H1 (cell line): ENCODE results near the gene TGFBRAP1. TPM values are rescaled to one million over a fixed set of nuclear protein-coding genes. Genes with fewer than 3 reads are reported as not detected.
A peak's percentile ranks its signal among the peaks of the same experiment; 100 is the strongest.

ENCODE experiments used
- CTCF ChIA-PET: fragments of 300-600 bp; sonication (Branson Sonifier 250); formaldehyde crosslinking; loops from one replicate; lab custom pipeline; 2021; ENCODE audit not compliant: partially characterized antibody; lab: Charles Lee
- POLR2A ChIA-PET: fragments of 300-600 bp; sonication (Branson Sonifier 250); formaldehyde crosslinking; loops from one replicate; lab custom pipeline; 2021; ENCODE audit warnings: inconsistent platforms; ENCODE audit not compliant: partially characterized antibody; lab: Charles Lee
- DNase-seq, 2 experiments: peaks; one replicate each; pipeline versions ENCODE4 v3.0.0 to v3.0.0-alpha.2; 2010 to 2022; ENCODE audit warnings: low spot score in 2 of 2, low read depth in 1 of 2, mixed read lengths in 1 of 2
- FAIRE-seq: peaks from 2 replicates; lab custom pipeline; 2011; peaks lifted over from hg19 to GRCh38; lab: Jason Lieb, UNC
- H2AFZ ChIP-seq: 2 replicates; pipeline ENCODE4 v1.8.1; 2012; ENCODE audit warnings: low read length, inconsistent platforms
- H2AK5ac ChIP-seq: 2 replicates; pipeline ENCODE4 v1.6.1; 2013; ENCODE audit warnings: low read depth, low read length
- H2BK120ac ChIP-seq: replicated peaks from 2 replicates; pipeline ENCODE3; 2013; ENCODE audit warnings: low read depth, low read length, inconsistent platforms
- H2BK12ac ChIP-seq: 2 replicates; pipeline ENCODE4 v1.6.1; 2013; ENCODE audit warnings: low read depth, low read length
- H2BK15ac ChIP-seq: 2 replicates; pipeline ENCODE4 v1.6.1; 2013; ENCODE audit warnings: low read length
- H2BK20ac ChIP-seq: 2 replicates; pipeline ENCODE4 v1.6.1; 2013; ENCODE audit warnings: low read length
- H2BK5ac ChIP-seq: 2 replicates; pipeline ENCODE4 v1.6.1; 2013; ENCODE audit warnings: low read depth, low read length
- H3K14ac ChIP-seq: 2 replicates; pipeline ENCODE4 v1.6.1; 2013; ENCODE audit warnings: inconsistent platforms; ENCODE audit not compliant: insufficient read length
- H3K18ac ChIP-seq: 2 replicates; pipeline ENCODE4 v1.6.1; 2013; ENCODE audit warnings: low read length; ENCODE audit errors: extremely low read depth
- H3K23ac ChIP-seq: 2 replicates; pipeline ENCODE4 v1.6.1; 2013; ENCODE audit warnings: inconsistent platforms; ENCODE audit not compliant: insufficient read length
- H3K23me2 ChIP-seq: 2 replicates; pipeline ENCODE4 v1.6.1; 2013; ENCODE audit warnings: low read depth, low read length
- H3K27ac ChIP-seq: 2 replicates; pipeline ENCODE4 v1.6.1; 2011; ENCODE audit warnings: low read depth, low read length, inconsistent platforms
- H3K27me3 ChIP-seq, 4 experiments: replicated peaks in 1 of 4; 1 replicate in 1 of 4; 2 replicates in 3 of 4; pipeline versions ENCODE4 v1.6.1 to v1.8.1; 2011 to 2013; ENCODE audit warnings: low read length in 3 of 4, mild to moderate bottlenecking in 3 of 4, inconsistent platforms in 2 of 4, mixed read lengths in 2 of 4, moderate library complexity in 1 of 4; ENCODE audit not compliant: control insufficient read depth in 3 of 4, insufficient read depth in 3 of 4; ENCODE audit errors: extremely low read depth in 1 of 4
- H3K36me3 ChIP-seq, 4 experiments: 2 replicates each; pipeline versions ENCODE4 v1.6.1 to v1.8.1; 2011 to 2013; ENCODE audit warnings: mild to moderate bottlenecking in 4 of 4, low read length in 3 of 4, moderate library complexity in 2 of 4, control low read depth in 1 of 4, inconsistent platforms in 1 of 4; ENCODE audit not compliant: insufficient read depth in 4 of 4, control insufficient read depth in 2 of 4
- H3K4ac ChIP-seq: replicated peaks from 2 replicates; pipeline ENCODE3; 2013; ENCODE audit warnings: low read length, low read depth, mixed read lengths, inconsistent platforms; ENCODE audit not compliant: insufficient read length
- H3K4me1 ChIP-seq, 4 experiments: replicated peaks in 1 of 4; 1 replicate in 1 of 4; 2 replicates in 3 of 4; pipeline versions ENCODE4 v1.6.1 to v1.8.1; 2011 to 2013; ENCODE audit warnings: low read length in 3 of 4, inconsistent platforms in 2 of 4, mixed read lengths in 1 of 4; ENCODE audit not compliant: insufficient read depth in 4 of 4, control insufficient read depth in 3 of 4
- H3K4me2 ChIP-seq, 2 experiments: 2 replicates each; pipeline versions ENCODE4 v1.6.1 to v1.8.1; 2011 to 2013; ENCODE audit warnings: low read depth in 2 of 2, low read length in 2 of 2, control low read depth in 1 of 2, inconsistent platforms in 1 of 2, mild to moderate bottlenecking in 1 of 2; ENCODE audit not compliant: insufficient read depth in 1 of 2
- H3K4me3 ChIP-seq, 4 experiments: fragments of 200-600, 300-600 bp in 1 of 4; sonication (generic), shearing (Covaris generic), sonication (Bioruptor Twin) in 1 of 4; 2 replicates each; pipeline versions ENCODE4 v1.5.1 to v1.8.1; 2011 to 2016; ENCODE audit warnings: low read length in 4 of 4, low read depth in 3 of 4, control low read depth in 2 of 4, inconsistent platforms in 2 of 4, mild to moderate bottlenecking in 2 of 4, mixed read lengths in 1 of 4, moderate library complexity in 1 of 4; ENCODE audit not compliant: insufficient read depth in 2 of 4; ENCODE audit errors: extremely low read depth in 1 of 4
- H3K56ac ChIP-seq: replicated peaks from 2 replicates; pipeline ENCODE3; 2013; ENCODE audit warnings: low read depth, mild to moderate bottlenecking, mixed read lengths, low read length, inconsistent platforms; ENCODE audit not compliant: insufficient read length
- H3K79me1 ChIP-seq: 2 replicates; pipeline ENCODE4 v1.6.1; 2013; ENCODE audit warnings: low read depth, low read length, control low read depth
- H3K79me2 ChIP-seq, 2 experiments: 2 replicates each; pipeline versions ENCODE4 v1.6.1 to v1.8.1; 2012 to 2013; ENCODE audit warnings: low read length in 2 of 2, mild to moderate bottlenecking in 2 of 2, inconsistent platforms in 1 of 2; ENCODE audit not compliant: insufficient read depth in 2 of 2, control insufficient read depth in 1 of 2
- H3K9ac ChIP-seq, 4 experiments: replicated peaks in 1 of 4; 1 replicate in 1 of 4; 2 replicates in 3 of 4; pipeline versions ENCODE4 v1.6.1 to v1.8.1; 2011 to 2013; ENCODE audit warnings: low read depth in 3 of 4, low read length in 3 of 4, control low read depth in 2 of 4, mild to moderate bottlenecking in 2 of 4, moderate library complexity in 2 of 4, inconsistent platforms in 1 of 4; ENCODE audit errors: extremely low read depth in 1 of 4
- H3K9me3 ChIP-seq, 2 experiments: 2 replicates each; pipeline versions ENCODE4 v1.6.1 to v1.8.1; 2012 to 2013; ENCODE audit warnings: mild to moderate bottlenecking in 2 of 2, moderate library complexity in 2 of 2, control low read depth in 1 of 2, inconsistent platforms in 1 of 2, low read depth in 1 of 2, low read length in 1 of 2, mixed read lengths in 1 of 2; ENCODE audit not compliant: insufficient read depth in 2 of 2
- H4K20me1 ChIP-seq, 2 experiments: replicated peaks in 1 of 2; 2 replicates each; pipeline versions ENCODE3 to v1.8.1; 2011 to 2013; ENCODE audit warnings: inconsistent platforms in 2 of 2, low read length in 2 of 2, mild to moderate bottlenecking in 1 of 2; ENCODE audit not compliant: insufficient read depth in 2 of 2, control insufficient read depth in 1 of 2
- H4K5ac ChIP-seq: 2 replicates; pipeline ENCODE4 v1.6.1; 2013; ENCODE audit warnings: low read length, low read depth, mixed read lengths, inconsistent platforms; ENCODE audit not compliant: insufficient read length
- H4K8ac ChIP-seq: 2 replicates; pipeline ENCODE4 v1.8.0; 2013; ENCODE audit warnings: mild to moderate bottlenecking, moderate library complexity, low read length, inconsistent platforms; ENCODE audit not compliant: insufficient read depth; ENCODE audit errors: extremely low read depth
- H4K91ac ChIP-seq: replicated peaks from 2 replicates; pipeline ENCODE3; 2013; ENCODE audit warnings: low read length, mixed read lengths, inconsistent platforms; ENCODE audit not compliant: insufficient read length
- SIN3A ChIP-seq, 2 experiments: IDR thresholded peaks in 1 of 2; conservative IDR thresholded peaks in 1 of 2; 2 replicates each; pipeline ENCODE4 v1.6.1; 2011 to 2012; ENCODE audit warnings: low read length in 2 of 2, improper control_type of control experiment in 1 of 2, low read depth in 1 of 2, mild to moderate bottlenecking in 1 of 2
- WGBS, 2 experiments: shearing (Covaris generic) in 1 of 2; methylation state at CpG; one replicate each; pipeline versions ENCODE4 v1.1.6 to v1.1.7; 2013 to 2015; ENCODE audit warnings: low lambda C conversion rate in 2 of 2, mixed read lengths in 2 of 2, inconsistent platforms in 1 of 2, low coverage in 1 of 2, missing lambda C conversion rate in 1 of 2; ENCODE audit not compliant: insufficient replicate concordance in 2 of 2, insufficient coverage in 1 of 2, insufficient read length in 1 of 2; ENCODE audit errors: extremely low coverage in 1 of 2, missing lambda C conversion rate in 1 of 2; 5-methylcytosine and 5-hydroxymethylcytosine counted together
- polyA plus RNA-seq, 7 experiments: library from polyadenylated mRNA; depleted of rRNA in 3 of 7; stranded (reverse) in 5 of 7; unstranded in 2 of 7; fragments of >200 nt in 5 of 7; fragments of 200-250 nt in 2 of 7; gene quantifications; 1 replicate in 5 of 7; 2 replicates in 1 of 7; 4 replicates in 1 of 7; pipeline versions ENCODE4 v1.2.1 to v1.2.3, GENCODE V29; 2011 to 2013; ENCODE audit warnings: missing spikeins in 2 of 7, mixed read lengths in 2 of 7
- total RNA-seq: library from RNA; stranded (reverse); fragmentation: NEBNext Ultra II Directional; extraction: Animal tissue kit (Norgen Biotek cat#: 25700); gene quantifications from 2 replicates; pipeline ENCODE4 v1.2.1, GENCODE V29; 2021

The TGFBRAP1 gene
- total and polyA plus RNA-seq, 2 of the 8 experiments (the other 6 are each of a cell fraction or from before 2014, with no cell fraction given) = 11.2 to 20.2 TPM

DNA sequence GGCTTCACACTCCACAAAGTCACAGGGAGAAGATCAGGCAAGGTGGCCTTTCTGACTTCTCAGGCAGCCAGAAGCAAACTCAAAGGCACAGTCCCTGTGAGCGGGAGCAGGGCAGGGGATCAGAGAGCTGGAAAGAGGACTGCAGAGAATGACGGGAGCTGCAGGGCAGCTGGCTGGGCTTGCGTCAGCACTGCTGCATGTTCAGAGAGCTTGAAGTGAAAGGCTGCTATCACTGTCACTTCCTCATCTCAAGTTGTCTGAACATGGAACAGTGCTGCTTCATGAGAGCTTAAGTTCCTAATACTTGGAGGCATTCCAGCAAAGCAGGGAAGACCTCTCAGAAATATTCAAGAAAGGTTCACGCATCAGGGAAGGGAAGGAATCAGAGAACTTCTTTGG lies 20.4 kb downstream of the TGFBRAP1 start:
- H2BK120ac ChIP-seq = no peak overlapping the region
- H2AK5ac ChIP-seq = no peak overlapping the region
- no peaks in the 10 kb centered on the region for H3K9me3 ChIP-seq
- peaks cover 2% of the 10 kb centered on the region; the same call in 1 of the 2 replicates for H3K79me1 ChIP-seq
- peaks cover 0 to 8% of the 10 kb centered on the region in 2 experiments for H4K20me1 ChIP-seq
- no peak overlapping the region for H3K18ac ChIP-seq
- peak overlapping the region; percentile 36; the same call in 1 of the 2 replicates for H4K8ac ChIP-seq
- no peak overlapping the region for H2BK12ac ChIP-seq
- peaks cover 0 to 12% (median 5%) of the 10 kb centered on the region in 4 experiments; a peak in 4 of 8 replicates for H3K36me3 ChIP-seq
- no peak overlapping the region for H4K91ac ChIP-seq
- no peak overlapping the region for H3K4me2 ChIP-seq
- no peak overlapping the region for H3K4me3 ChIP-seq
- H2BK20ac ChIP-seq = no peak overlapping the region
- peaks cover 0 to 39% of the 10 kb centered on the region in 2 experiments; a peak in 2 of 4 replicates for H3K79me2 ChIP-seq
- no peak overlapping the region for H3K9ac ChIP-seq
- H3K23me2 ChIP-seq = no peaks in the 10 kb centered on the region
- DNase-seq (no peak), FAIRE-seq (no peak)
- peak overlapping the region; percentile 55; the same call in 1 of the 2 replicates for H2BK5ac ChIP-seq
- H4K5ac ChIP-seq = no peak overlapping the region
- H3K14ac ChIP-seq = no peak overlapping the region
- H3K27me3 ChIP-seq = no peaks in the 10 kb centered on the region
- H3K23ac ChIP-seq = no peak overlapping the region
- no peak overlapping the region for H3K27ac ChIP-seq
- no peak overlapping the region for H2BK15ac ChIP-seq
- ChIA-PET POLR2A (interaction anchor here (0.6 to 1.3 kb wide), 3 partner anchors 11 to 20 kb away, joined by 3 to 4 read pairs (median 3); no protein-coding TSS in a partner anchor), CTCF (interaction anchor here (1.0 to 4.1 kb wide), 6 partner anchors 10 to 185 kb away, joined by 3 to 39 read pairs (median 6); no protein-coding TSS in a partner anchor)
- no peak overlapping the region for H2AFZ ChIP-seq
- peaks cover 3 to 9% (median 5%) of the 10 kb centered on the region in 4 experiments; a peak in 3 of 7 replicates for H3K4me1 ChIP-seq
- no peak overlapping the region for H3K4ac ChIP-seq
- H3K56ac ChIP-seq = no peak overlapping the region
- WGBS, 2 experiments = 93% methylated on average over 4 of the region's 4 CpGs; no CpG with 5 or more reads in 1 of the 2 experiments
- no peak for TF ChIP-seq SIN3A (conservative IDR thresholded peaks at IDR 0.05 in 1 of 2, IDR thresholded peaks at IDR 0.05 in 1 of 2; ENCODE audit: low read depth in 1 of 2, low read length in 2 of 2)
